ENCODE results near the gene DMAP1.
"Not testable (repeated sequence)": the region's sequence is repeated elsewhere in the genome, so short reads cannot be mapped to it uniquely, and the experiment has no call there.

The DMAP1 gene, protein sequence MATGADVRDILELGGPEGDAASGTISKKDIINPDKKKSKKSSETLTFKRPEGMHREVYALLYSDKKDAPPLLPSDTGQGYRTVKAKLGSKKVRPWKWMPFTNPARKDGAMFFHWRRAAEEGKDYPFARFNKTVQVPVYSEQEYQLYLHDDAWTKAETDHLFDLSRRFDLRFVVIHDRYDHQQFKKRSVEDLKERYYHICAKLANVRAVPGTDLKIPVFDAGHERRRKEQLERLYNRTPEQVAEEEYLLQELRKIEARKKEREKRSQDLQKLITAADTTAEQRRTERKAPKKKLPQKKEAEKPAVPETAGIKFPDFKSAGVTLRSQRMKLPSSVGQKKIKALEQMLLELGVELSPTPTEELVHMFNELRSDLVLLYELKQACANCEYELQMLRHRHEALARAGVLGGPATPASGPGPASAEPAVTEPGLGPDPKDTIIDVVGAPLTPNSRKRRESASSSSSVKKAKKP

GRCh38 chr1:44213222-44214112 is at the start of gene DMAP1:
Gene DMAP1 (plus strand): TSS chr1:44213471. CDS start chr1:44213754, 283 bp downstream.
- DNase-seq, result peak; percentile 67 to 92 (median 80)

DNA sequence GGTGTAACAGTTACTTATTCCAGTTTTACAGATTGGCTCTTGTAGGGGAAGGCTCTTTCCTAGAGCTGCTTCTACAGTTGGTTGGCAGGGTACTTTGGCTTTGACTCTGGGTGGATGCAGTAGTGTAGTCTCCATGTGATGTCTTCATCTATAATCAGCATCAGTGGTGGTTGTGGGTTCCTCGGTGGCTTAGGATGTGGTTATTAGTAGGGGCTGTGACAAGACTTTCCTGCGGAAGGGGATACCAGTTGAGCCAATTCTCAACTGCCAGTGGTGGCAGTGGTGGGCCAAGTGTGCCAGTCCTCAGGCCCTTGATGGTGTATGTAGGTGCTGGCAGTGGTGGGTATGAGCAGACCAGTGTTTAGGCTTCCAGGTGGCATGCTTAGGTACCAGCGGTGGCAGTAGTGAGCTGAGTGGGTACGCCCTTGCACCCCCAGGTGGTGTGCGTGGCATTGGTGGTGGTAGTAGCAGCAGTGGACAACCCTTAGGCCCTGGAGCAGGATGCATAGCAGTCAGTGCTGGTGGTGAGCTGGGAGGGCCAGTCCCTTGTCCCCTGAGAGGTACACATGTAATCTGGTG is 44.7 kb upstream of the DMAP1 start:
- no peak for DNase-seq

DNA sequence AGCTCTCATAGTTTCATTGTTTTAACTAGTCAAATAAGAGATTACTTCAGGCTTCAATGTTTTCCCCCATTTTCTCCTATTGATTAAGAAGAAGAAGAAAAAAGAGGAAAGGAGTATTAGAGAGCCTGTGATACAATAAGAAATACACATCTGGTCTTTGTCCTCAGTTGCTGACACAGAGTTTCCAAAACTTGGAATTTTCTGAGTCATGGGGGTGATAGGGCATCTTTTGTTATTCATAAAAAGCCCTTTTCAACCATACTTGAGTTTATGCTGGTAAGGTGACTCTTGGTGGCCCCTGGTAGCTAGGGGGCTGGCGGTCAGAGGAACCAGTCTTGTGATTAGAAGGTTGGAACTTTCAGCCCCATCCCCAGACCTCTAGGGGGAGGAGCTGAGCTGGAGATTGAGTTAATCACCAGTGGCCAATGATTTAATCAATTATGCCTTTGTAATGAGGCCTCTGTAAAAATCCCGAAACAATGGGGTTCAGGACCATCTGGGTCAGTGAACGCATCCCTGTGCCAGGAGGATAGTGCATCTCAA is 42.9 kb upstream of the DMAP1 start:
- no peak for DNase-seq

- no peak for DNase-seq
These were observed 38.6 kb upstream of the DMAP1 start for GRCh38 chr1:44174630-44175029.

- no peak for DNase-seq
These were observed 12.9 kb upstream of the DMAP1 start for GRCh38 chr1:44200336-44200735.

GRCh38 chr1:44206545-44206944 is 6.7 kb upstream of the DMAP1 start:
- not testable (repeated sequence) for DNase-seq

DNA sequence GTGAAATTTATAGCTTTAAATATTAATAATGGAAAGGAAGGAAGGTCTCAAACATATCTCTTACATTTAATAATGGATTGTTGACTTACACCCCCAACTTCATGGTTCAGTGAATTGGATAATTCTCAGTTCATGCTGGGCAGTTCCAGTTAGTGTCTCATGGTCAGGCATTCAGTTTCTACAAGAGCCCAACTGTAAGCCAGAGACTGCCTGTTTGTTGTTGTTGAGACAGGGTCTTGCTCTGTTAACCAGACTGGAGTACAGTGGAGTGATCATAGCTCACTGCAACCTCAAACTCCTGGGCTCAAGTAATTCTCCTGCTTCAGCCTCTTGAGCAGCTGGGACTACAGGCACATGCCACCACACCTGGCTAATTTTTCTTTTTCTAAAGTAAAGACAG is 5.0 kb upstream of the DMAP1 start:
- DNase-seq, result no peak

DNA sequence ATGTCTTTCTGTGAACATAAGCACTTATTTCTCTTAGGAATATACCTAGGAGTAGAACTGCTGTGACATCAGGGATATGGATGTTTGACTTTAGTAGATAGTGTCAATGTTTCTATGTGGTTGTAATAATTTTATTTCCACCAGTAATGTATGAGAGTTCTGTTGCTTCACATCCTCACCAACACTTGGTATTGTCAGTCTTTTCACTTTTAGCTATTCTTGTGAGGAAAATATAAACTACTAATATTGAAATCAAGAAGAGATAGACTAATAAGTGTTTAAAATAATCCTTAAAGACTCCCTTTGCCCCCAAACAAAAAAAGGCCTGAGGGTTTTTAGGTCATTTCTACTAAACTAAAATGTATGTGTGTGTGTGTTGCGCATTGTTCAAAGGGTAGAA is 2.7 kb upstream of the DMAP1 start:
- no peak for DNase-seq

DNA sequence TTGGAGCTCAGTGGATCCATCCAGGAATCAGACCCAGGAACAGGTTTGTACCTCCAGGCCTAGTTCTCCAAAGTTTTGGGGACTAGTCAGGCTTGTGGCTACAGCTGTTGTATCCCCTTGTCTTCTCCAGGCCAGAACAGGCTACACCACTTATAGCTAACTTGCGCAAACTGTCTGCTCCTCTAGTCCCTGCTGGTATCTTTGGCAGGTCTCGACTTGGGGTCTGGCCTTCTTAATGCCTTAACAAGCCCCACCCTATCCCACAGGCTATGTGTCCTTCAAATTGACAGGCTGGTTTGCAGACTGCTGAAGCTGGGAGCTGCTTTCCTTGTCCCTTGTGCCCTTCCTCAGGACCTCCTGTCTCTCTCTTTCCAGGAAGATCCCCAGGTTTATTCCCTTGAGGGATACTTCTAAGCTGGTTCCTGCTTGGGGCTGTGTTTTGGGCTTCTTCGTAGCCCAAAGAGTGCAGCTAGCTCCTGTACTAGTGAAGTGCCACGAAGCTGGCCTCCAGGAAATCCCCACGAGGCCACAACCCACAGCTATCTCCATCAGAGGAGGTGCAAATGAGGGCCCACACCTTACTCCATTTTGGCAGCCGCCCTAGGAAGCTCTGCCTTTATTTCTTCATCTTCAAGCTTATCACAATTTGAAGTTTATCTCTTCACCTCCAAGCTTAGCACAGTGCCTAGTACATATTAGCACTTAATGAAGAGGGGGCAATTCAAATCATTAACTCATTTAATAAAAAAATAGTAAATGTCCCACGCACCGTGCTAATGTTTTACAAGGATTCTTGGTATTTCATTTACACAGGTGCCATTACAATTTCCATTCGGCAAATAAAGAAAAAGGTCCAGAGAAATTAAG is 683 bp upstream of the DMAP1 start:
- DNase-seq, result peak in 3 of 6 experiments; percentile 1 to 13 (median 2)

- peak in 5 of 6 experiments; percentile 40 to 74 (median 59) for DNase-seq
These were observed 4.6 kb downstream of the DMAP1 start for GRCh38 chr1:44217809-44218410.

- no peak for DNase-seq
These were observed 5.4 kb downstream of the DMAP1 start for GRCh38 chr1:44218503-44219300.

GRCh38 chr1:44219301-44219626 is 6.0 kb downstream of the DMAP1 start:
- no peak for DNase-seq

GRCh38 chr1:44220001-44220751 is 6.9 kb downstream of the DMAP1 start:
- DNase-seq, result no peak

DNA sequence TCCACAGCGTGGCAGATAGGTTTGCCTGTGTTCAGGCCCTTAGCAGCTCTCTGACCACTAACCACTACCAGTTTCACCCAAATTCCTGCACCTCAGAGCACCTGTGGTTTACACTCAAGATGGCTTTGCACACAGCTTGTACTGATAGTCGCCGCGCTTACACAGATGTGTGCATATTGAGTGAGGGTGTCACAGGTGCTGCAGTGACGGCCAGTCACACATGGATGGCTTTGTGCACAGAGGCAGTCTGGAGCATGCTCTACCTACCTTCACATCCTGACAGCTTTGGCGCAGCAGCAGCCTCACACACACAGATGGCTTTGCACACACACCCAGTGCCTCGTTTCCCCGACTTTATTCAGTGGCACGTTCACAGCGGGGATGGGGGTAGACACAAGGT is 7.5 kb downstream of the DMAP1 start:
- DNase-seq, result no peak

DNA sequence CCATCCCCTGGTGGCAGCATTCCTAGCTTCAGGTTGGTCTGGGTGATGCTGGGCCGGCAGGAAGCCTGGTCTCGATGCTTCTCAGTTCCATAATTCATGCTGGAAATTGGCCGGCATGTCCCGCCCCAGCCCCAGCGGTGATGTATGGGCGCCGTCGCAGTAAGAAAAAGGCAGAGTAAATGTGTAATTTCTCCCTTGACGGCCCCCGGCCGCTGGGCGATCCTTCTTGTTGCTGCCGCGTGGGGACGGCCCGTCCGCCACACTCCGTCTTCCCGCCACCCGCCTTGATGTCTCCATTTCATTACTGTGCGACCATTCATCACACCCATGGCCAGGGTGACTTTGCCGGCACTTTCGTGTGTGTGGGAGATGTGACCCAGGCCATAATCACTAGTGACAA is 8.5 kb downstream of the DMAP1 start:
- no peak for DNase-seq

DNA sequence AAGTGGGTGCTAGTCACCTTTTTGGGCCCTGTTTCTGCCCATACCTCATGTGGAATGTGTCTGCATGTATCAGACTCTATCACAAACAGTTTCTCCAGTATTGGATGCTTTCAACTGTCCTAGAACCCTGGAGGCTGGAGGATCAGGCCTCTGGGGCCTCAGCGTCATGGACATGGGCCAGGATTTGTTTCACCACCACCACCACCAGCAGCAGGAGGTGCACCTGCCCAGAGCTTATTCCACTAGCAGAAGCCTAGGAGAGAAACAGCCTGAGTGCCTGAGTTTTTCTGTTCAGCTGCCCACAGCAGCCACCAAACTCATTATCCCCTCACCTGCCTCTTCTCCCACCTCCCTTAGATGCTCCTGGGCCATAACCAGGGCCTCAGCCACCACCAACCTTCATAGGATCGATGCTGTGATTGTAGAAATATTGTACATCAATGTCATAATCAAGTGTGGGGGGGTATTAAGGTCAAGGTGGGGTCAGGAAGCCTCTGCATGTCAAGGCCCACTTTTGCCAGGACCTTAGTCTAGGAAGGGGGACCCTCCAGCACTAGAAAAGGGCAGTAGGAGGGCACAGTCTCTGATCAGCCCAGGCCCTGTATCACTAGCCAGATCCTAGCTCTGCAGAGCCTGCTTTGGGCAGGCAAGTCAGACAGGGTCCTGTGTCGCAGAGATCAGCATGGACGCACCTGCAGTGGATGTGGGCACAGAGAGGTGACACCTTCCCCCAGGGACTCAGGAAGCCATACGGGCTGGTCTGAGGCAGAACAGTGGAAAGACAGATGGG is 9.3 kb downstream of the DMAP1 start:
- no peak for DNase-seq

DNA sequence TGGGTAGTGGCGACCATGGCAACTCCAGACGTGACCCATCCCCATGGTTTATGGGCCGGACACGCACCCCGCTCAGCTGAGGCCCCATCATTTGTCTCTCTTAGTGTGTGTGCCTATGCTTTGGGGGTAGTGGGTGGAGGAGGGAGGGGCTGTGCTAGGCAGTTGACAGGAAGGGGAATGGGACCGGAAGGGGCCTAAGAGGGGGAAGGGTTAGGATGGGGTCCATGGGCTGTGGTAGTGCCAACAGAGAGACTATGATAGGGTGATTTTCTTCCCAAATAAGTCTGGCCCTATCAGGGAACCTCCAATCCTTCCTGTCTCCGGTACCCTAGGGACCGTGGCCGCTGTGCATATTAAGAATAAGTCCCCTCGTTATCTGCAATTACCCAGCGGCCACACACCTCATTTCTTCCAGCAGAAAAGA is 9.9 kb downstream of the DMAP1 start:
- no peak for DNase-seq

DNA sequence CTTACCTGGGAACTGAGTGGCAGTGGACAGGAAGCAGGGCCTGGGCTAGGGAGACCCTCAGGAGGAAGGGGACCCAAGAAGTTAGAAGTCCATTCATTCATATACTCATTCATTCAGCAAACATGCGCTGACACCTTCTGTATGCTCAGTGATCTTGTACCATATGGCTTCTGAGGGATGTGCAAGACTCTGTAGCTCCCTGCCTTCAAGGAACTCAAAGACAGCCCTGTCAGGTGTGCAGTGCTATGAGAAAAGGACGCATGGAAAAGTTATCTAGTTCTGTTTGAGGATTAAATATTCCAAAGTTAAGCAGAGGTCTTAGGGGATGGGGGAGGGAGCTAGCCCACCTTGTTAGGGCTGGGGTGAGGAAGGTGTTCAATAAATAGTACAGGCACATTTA is 12.5 kb downstream of the DMAP1 start:
- no peak for DNase-seq

DNA sequence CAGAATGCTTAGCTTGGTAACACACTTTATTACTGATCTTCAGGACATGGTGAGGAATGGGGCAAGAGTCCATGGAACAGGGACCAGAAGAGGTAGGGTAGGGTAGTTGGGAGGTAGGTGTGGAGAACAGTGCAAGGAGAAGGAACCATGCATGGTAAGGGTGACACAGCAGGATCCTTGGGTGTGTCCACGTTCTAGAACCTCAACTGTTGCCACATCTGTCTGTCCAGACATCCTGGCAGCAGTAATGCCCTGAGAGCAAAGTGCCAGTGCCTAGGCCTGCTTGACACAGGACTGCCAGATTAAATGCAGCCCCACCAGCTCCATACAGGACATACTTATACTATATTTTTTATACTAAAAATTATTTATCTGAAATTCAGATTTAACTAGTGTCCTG is 13.9 kb downstream of the DMAP1 start:
- DNase-seq, result no peak

Measured in stimulated activated naive CD4-positive, alpha-beta T cell (primary cell).